SU-DHL-6 (cell line): ENCODE measurements around the gene PRXL2C.
A peak's percentile ranks its signal among the peaks of the same experiment; 100 is the strongest.

ENCODE experiments used
- H2AFZ ChIP-seq: fragments of 200-600 bp; sonication (generic); 2 replicates; pipeline ENCODE4 v1.6.1; 2014; ENCODE audit warnings: low read depth, mild to moderate bottlenecking, moderate library complexity, mixed read lengths, antibody characterized with exemption, low read length; ENCODE audit not compliant: severe bottlenecking
- H3F3A ChIP-seq: fragments of 200-600 bp; shearing (Covaris generic); 2 replicates; pipeline ENCODE4 v1.6.0; 2016; ENCODE audit warnings: antibody characterized with exemption, mild to moderate bottlenecking; ENCODE audit not compliant: insufficient read depth
- H3K27ac ChIP-seq: fragments of 200-600 bp; sonication (generic); 2 replicates; pipeline ENCODE4 v1.5.1; 2016; ENCODE audit warnings: low read depth, mild to moderate bottlenecking, low read length, moderate library complexity, mixed read lengths
- H3K27me3 ChIP-seq: fragments of 200-600 bp; sonication (generic), shearing (Covaris generic); 2 replicates; pipeline ENCODE4 v1.6.0; 2014; ENCODE audit warnings: mild to moderate bottlenecking, low read length
- H3K36me3 ChIP-seq: fragments of 200-600 bp; sonication (generic); 2 replicates; pipeline ENCODE4 v1.6.1; 2014; ENCODE audit warnings: mild to moderate bottlenecking, low read length, mixed read lengths
- H3K4me2 ChIP-seq: fragments of 300-600, 200-600 bp; shearing (Covaris generic), sonication (generic); 2 replicates; pipeline ENCODE4 v1.6.0; 2014; ENCODE audit warnings: low read length, low read depth, mild to moderate bottlenecking; ENCODE audit not compliant: poor library complexity, severe bottlenecking
- H3K4me3 ChIP-seq: fragments of 200-600 bp; sonication (generic); 2 replicates; pipeline ENCODE4 v1.5.1; 2014; ENCODE audit warnings: antibody characterized with exemption, low read length, mild to moderate bottlenecking, mixed read lengths; ENCODE audit not compliant: insufficient read depth, poor library complexity, severe bottlenecking
- H3K79me2 ChIP-seq: fragments of 200-600 bp; sonication (generic); 2 replicates; pipeline ENCODE4 v1.6.1; 2014; ENCODE audit warnings: mild to moderate bottlenecking, low read length, moderate library complexity; ENCODE audit not compliant: insufficient read depth
- H3K9ac ChIP-seq: fragments of 200-600 bp; sonication (generic); 2 replicates; pipeline ENCODE4 v1.7.0; 2014; ENCODE audit warnings: mild to moderate bottlenecking, low read length
- H3K9me2 ChIP-seq: fragments of 200-600 bp; sonication (generic); replicated peaks from 2 replicates; pipeline ENCODE4 v1.6.1; 2014; ENCODE audit warnings: low read length; ENCODE audit not compliant: insufficient read depth
- H3K9me3 ChIP-seq: fragments of 200-600 bp; sonication (generic); 2 replicates; pipeline ENCODE4 v1.6.1; 2014; ENCODE audit warnings: low read length, mixed read lengths; ENCODE audit not compliant: insufficient read depth
- H4K20me1 ChIP-seq: fragments of 200-600 bp; sonication (generic); 2 replicates; pipeline ENCODE4 v1.6.1; 2014; ENCODE audit warnings: low read depth, mild to moderate bottlenecking, antibody characterized with exemption, low read length, moderate library complexity, mixed read lengths
- CTCF ChIP-seq: fragments of 200-600 bp; sonication (generic); IDR thresholded peaks from one replicate; pipeline ENCODE4 v1.5.1; 2017; ENCODE audit warnings: antibody characterized with exemption, mild to moderate bottlenecking, low read length, moderate library complexity; ENCODE audit not compliant: insufficient read depth, poor library complexity, severe bottlenecking
- EZH2phosphoT487 ChIP-seq: fragments of 200-600 bp; sonication (generic), shearing (Covaris generic); conservative IDR thresholded peaks from 2 replicates; pipeline ENCODE4 v1.6.1; 2018; ENCODE audit warnings: mild to moderate bottlenecking, antibody characterized with exemption, low read length, moderate library complexity, mixed read lengths

The PRXL2C gene

GRCh38 chr9:96621618-96622017 is 33.5 kb downstream of the PRXL2C start:
- no peak overlapping the region for H3K27ac ChIP-seq
- no peak overlapping the region for H3K4me3 ChIP-seq
- no peaks in the 10 kb centered on the region for H3K9me2 ChIP-seq
- TF ChIP-seq EZH2phosphoT487 (no peak), CTCF (no peak)
- H4K20me1 ChIP-seq = no peaks in the 10 kb centered on the region
- no peaks in the 10 kb centered on the region for H3F3A ChIP-seq
- no peak overlapping the region for H2AFZ ChIP-seq
- no peak overlapping the region for H3K4me2 ChIP-seq
- H3K9ac ChIP-seq = no peak overlapping the region
- H3K36me3 ChIP-seq = no peaks in the 10 kb centered on the region
- H3K9me3 ChIP-seq = no peaks in the 10 kb centered on the region
- no peaks in the 10 kb centered on the region for H3K79me2 ChIP-seq
- no peaks in the 10 kb centered on the region for H3K27me3 ChIP-seq

GRCh38 chr9:96620832-96621269 is 34.3 kb downstream of the PRXL2C start:
- H3K4me2 ChIP-seq = no peak overlapping the region
- H3K9ac ChIP-seq = no peak overlapping the region
- no peaks in the 10 kb centered on the region for H3K9me2 ChIP-seq
- H3K27ac ChIP-seq = no peak overlapping the region
- no peaks in the 10 kb centered on the region for H3K79me2 ChIP-seq
- no peaks in the 10 kb centered on the region for H3K9me3 ChIP-seq
- TF ChIP-seq CTCF (no peak), EZH2phosphoT487 (no peak)
- H3K4me3 ChIP-seq = no peak overlapping the region
- no peaks in the 10 kb centered on the region for H3K36me3 ChIP-seq
- H3K27me3 ChIP-seq = no peaks in the 10 kb centered on the region
- H2AFZ ChIP-seq = peak overlapping the region; percentile 40
- no peaks in the 10 kb centered on the region for H4K20me1 ChIP-seq
- no peaks in the 10 kb centered on the region for H3F3A ChIP-seq

GRCh38 chr9:96620181-96620514 is 35.0 kb downstream of the PRXL2C start:
- Histone ChIP-seq H3K9ac (no peak overlapping the region), H3K4me3 (no peak overlapping the region), H3K36me3 (no peaks in the 10 kb centered on the region), H4K20me1 (no peaks in the 10 kb centered on the region), H3K27ac (no peak overlapping the region), H3K4me2 (no peak overlapping the region), H3F3A (no peaks in the 10 kb centered on the region), H3K9me2 (no peaks in the 10 kb centered on the region), H3K79me2 (no peaks in the 10 kb centered on the region), H3K9me3 (no peaks in the 10 kb centered on the region), H2AFZ (no peak overlapping the region), H3K27me3 (no peaks in the 10 kb centered on the region)
- TF ChIP-seq EZH2phosphoT487 = no peak
- no peak for TF ChIP-seq CTCF
